NCI-H2227 (cell line): ENCODE measurements around the gene POTEI.
"Not testable (repeated sequence)": the region's sequence is repeated elsewhere in the genome, so short reads cannot be mapped to it uniquely, and the experiment has no call there.

ENCODE experiments used
- DNase-seq: peaks from one replicate; lab custom pipeline; 2025; ENCODE audit not compliant: unreplicated experiment; lab: John Stamatoyannopoulos, UW

POTEI gene

DNA sequence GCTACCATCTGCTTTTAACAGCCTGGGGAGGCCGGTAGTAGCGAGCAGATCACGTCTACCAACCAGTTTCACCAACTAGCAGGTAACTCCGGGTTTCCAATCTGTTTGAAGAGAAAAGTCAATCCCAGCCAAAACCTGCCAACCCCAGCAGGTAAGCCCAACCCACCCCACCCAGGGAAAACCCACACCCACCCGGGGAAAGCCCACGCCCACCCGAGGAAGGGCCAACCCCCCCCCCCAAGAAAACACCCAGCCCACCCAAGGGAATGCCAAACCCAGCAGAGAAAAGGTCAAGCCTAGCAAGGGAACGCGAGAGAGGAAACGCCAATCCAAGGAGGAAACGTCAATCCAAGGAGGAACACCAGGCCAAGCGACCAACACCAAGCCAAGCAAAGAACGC, at the start of gene POTEI:
POTEI (minus strand) TSS at position 101 of the 400 bp plus-strand sequence; CDS start at position 8, 93 bp downstream.
- not testable (repeated sequence) for DNase-seq

DNA sequence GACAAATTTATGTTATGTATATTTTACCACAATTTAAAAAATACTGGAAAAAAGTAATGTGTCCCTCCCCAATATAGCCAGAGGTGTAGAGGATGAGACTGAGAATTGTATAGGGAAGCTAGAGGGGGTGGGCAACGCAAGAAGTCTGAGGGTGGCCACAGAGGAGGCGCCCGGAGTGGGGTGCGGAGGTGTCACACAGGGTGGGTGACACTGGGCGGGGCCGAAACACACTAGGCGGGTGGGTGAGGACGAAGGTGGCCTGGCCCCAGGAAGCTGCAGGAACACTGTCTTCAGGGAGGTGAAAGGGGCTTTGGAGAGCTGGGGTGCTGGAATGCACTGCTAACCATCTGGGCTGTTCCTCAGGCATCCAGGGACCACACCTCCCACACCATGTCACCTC, 47.3 kb upstream of the POTEI start:
- DNase-seq, result not testable (repeated sequence)

GRCh38 chr2:130554178-130554577, 45.0 kb upstream of the POTEI start:
- not testable (repeated sequence) for DNase-seq

GRCh38 chr2:130549475-130549874, 40.3 kb upstream of the POTEI start:
- DNase-seq, result not testable (repeated sequence)

DNA sequence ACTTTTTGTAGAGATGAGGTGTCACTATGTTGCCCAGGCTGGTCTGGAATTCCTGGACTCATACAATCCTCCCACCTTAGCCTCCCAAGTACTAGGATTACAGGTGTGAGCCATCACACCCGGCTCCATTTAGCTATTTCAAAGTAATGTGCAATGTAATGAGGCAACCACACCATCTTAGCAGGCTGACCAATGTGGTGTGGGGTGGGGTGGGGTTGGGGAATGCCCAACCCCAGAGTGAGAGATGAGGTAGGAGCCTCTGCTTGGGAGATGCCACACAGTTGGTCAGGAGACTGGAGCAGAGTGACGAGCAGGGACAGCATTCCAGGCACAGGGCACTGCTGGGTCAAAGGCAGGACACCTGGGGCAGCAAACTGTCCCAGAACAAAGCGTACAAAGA, 39.3 kb upstream of the POTEI start:
- DNase-seq, result not testable (repeated sequence)

DNA sequence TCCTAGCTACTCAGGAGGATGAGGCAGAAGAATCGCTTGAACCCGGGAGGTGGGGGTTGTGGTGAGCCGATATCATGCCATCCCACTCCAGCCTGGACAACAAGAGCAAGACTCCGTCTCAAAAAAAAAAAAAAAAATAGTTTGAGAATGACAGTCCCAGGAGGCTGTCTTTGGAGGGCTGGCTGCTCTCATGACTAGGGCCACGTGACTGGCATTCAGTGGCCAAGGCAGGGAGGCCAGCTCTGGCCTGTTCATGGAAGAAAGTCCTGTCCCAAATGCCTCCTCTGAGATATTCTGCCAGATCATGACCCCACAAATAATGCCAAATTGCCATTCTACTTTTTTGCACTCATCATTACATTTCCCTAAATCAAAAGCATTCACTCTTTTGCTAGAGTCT, 35.9 kb upstream of the POTEI start:
- DNase-seq, result not testable (repeated sequence)

- not testable (repeated sequence) for DNase-seq
These were observed 34.8 kb upstream of the POTEI start for GRCh38 chr2:130543785-130544528.

DNA sequence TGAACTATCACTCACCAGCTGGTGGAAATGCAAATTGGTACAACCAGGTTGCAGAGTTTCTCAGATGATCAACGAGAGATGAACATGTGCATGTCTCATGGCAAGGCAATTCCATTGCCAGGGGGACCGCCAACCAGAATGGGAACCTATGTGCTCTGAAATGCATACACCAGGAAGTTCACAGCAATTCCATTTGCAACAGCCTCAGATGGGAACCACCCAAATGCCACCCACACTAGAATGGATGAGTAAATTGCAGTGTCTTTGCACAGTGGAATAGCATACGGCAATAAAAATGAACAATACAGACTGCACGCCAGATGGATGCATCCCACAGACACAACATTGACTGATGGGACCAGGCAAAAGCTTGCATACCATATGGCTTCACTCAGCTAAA, 33.7 kb upstream of the POTEI start:
- not testable (repeated sequence) for DNase-seq

DNA sequence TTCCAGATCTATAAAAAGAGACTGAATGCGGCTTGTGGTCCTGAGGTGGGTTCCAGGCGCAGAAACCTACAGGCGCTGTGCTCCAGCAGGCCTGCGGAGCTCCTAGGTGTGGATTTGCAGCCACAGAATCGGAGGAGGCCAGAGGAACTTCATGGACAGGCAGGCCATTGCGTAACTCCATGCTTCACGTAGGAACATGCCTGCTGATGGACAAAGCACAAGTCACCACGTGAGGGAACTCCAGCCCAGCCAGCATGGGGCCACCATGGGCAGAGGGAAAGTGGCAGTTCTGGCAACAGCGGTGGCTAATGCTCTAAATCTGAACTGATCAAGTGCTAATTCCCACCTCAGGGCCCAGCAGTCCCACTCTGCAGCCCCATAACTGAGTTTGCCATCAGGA, 29.1 kb upstream of the POTEI start:
- not testable (repeated sequence) for DNase-seq

DNA sequence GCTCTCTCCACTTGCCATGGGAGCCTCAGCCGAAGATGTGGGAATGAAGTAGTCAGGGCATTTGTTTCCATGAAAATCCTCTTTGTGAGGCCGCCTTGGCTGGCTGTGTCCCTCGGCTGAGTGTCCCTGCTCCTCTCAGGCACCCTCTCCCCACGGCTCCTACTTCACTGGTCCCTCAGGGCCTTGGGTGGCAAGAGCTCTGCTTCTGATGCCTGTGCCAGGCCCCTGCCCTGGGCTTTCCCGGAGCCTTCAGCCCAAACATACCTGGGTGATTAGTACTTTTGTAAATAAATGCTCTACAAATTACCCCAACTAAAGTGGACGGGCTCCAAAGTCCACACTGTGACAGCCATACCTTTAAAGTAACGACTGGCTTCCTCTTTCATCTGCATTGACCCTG, 27.5 kb upstream of the POTEI start:
- not testable (repeated sequence) for DNase-seq

- not testable (repeated sequence) for DNase-seq
These were observed 22.5 kb upstream of the POTEI start for GRCh38 chr2:130531672-130532071.

GRCh38 chr2:130531225-130531624, 22.1 kb upstream of the POTEI start:
- DNase-seq, result not testable (repeated sequence)

GRCh38 chr2:130530212-130530611, 21.1 kb upstream of the POTEI start:
- not testable (repeated sequence) for DNase-seq

- not testable (repeated sequence) for DNase-seq
These were observed 20.4 kb upstream of the POTEI start for GRCh38 chr2:130529545-130529944.

- not testable (repeated sequence) for DNase-seq
These were observed 18.3 kb upstream of the POTEI start for GRCh38 chr2:130527365-130527967.

DNA sequence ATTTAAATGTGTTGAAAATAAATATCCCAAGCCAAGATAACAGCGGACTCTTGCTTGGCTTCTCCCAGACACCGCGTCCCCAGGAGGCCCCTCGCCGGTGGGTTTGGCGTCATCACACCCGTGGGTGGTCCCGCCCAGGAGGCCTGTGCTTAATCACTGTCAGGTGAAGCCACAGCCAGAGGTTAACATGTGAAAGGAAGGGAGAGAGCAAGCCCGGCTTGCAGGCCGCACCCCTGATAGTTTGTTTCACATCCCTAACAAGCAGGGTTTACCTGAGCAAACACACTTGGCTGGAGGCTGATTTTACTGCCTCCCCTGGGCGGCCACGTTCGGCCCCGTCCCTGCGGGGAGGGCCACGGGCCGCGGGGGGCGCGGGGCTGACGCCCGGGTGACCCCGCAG, 13.3 kb upstream of the POTEI start:
- DNase-seq, result not testable (repeated sequence)

- DNase-seq, result not testable (repeated sequence)
These were observed 11.9 kb upstream of the POTEI start, which contains the start of gene CFC1B for GRCh38 chr2:130520992-130521391. CFC1B (plus strand) TSS chr2:130521222; CDS start chr2:130521485, 263 bp downstream.

DNA sequence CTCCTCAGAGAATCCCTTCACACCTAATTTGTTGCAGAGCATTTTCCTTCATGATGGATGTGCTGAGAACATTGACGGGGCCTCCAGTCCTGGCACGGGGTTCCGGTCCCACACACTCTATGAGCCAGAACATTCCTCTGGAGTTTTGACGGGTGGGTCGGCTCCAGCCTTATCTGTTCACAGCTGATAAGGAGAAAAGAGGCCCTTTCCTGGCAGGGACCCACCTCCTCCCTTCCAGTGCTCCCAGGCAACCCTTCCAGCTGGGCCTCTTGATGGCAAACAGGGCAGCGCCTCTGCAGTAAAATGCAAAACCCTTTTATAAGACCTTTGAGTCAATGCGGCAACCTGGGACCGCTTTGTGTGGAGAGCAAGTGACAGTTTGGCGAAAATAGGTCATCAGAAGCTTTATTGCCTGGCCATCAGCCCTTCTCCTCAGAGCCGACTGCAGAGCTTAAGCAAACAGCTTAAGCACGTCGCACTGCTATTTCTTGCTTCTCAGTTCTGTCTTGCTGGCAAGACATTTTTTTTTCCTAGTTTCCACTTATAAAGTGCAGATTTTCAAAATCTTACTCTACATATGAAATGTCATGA, 9.5 kb upstream of the POTEI start:
- DNase-seq, result not testable (repeated sequence)

DNA sequence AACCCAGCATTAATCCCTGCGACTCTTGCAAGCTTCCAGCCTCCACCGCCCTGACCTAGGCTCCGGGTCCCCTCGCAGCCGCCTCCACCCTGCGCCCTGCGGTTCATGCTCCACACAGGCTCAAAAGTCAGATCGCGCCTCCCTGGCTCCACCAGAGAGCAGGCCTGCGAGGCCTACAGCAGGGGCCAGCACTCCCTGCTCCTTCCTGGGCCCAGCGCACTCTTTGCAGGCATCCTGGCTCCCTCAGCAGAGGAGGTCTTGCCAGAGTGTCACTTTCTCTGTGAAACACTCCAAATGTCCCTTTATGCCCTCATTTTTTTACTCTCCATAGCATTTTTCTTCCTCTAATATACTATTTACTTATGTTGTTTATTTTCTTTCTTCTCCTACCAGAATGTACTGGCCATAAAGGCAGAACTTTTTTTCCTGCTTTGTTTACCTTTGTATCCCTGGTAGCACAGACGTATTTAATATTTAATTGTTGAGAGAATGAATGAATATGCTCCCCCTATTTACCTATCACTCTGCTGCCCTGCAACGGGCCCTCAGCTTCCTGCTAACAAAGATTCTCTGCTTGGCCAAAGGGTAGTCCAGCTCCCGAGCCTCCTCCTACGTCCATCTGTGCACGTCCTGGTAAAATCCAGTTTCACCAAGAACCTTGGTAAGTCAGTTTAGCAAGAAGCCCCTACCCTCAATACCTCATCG, 2.8 kb upstream of the POTEI start:
- DNase-seq, result not testable (repeated sequence)

DNA sequence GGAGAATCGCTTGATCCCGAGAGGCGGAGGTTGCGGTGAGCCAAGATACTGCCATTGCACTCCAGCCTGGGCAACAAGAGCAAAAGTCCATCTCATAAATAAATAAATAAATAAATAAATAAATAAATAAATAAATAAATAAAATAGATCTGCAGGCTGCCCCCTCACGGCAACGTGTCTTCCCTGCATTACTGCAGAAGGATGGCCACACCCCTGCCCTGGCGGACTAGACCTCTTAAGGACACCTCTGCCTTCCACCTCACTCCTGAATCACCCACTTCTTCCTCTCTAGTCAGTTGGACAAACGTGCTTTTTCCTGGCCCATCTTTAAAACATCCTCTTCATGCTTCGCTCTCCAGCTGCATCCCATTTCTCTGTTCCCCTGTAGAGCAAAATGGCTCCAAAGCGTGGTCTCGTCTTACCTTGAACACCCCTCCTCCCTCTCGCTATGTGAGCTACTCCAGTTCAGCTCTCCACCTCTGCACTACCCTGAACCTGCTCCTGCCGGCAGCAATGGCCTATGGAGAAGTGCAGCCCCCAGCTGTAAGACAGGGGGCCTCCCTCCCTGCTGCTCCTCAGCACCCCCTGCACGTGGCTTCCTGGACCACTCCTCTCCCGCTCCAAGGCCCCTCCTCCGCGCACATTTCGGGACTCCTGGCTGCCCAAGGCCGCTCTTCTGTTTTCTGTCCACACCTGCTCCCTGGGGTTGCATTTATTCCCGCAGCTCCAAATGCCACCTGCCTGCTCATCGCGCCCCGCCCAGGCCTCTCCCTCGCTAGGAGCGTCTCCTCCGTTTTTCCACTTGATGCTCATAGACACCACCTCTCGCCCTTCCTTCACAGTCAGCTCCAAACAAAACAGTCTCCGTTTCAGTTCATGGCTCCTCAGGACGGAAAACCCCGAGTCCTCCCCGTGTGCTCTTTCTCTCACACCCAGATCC, 1.9 kb upstream of the POTEI start:
- DNase-seq, result not testable (repeated sequence)
